HepG2 (cell line): ENCODE results near the gene KDM6B. TPM values are rescaled to one million over a fixed set of nuclear protein-coding genes. Genes with fewer than 3 reads are reported as not detected.

Experiments
- KDM4B ChIP-seq: sonication (generic); formaldehyde crosslinking; IDR thresholded peaks from 2 replicates; pipeline ENCODE4 v1.4.0; 2020; ENCODE audit warnings: missing genetic modification reagents
- MTF1 ChIP-seq: sonication (generic); formaldehyde crosslinking; IDR thresholded peaks from 2 replicates; pipeline ENCODE4 v1.5.0; 2020; ENCODE audit warnings: missing genetic modification reagents
- RFX3 ChIP-seq: IDR thresholded peaks from 2 replicates; pipeline ENCODE4 v1.6.1; 2016; ENCODE audit warnings: missing biosample characterization, missing genetic modification reagents
- TBL1XR1 ChIP-seq: fragments of 150-350 bp; IDR thresholded peaks from 2 replicates; pipeline ENCODE4 v1.6.1; 2014; ENCODE audit warnings: borderline replicate concordance, low read length; ENCODE audit not compliant: partially characterized antibody
- ZNF263 ChIP-seq: sonication (generic); formaldehyde crosslinking; IDR thresholded peaks from 2 replicates; pipeline ENCODE4 v1.4.0; 2020; ENCODE audit warnings: missing genetic modification reagents
- polyA plus RNA-seq, 8 experiments: library from polyadenylated mRNA; depleted of rRNA in 3 of 8; stranded (reverse) in 7 of 8; unstranded in 1 of 8; fragments of >200 nt; fragmentation: Illumina TruSeq in 4 of 8; extraction: Trizol in 4 of 8; gene quantifications; 2 replicates each; pipeline versions ENCODE4 v1.2.1 to v1.2.3, GENCODE V29; 2011 to 2016; ENCODE audit warnings: low read depth in 4 of 8, missing spikeins in 1 of 8, mixed read lengths in 1 of 8; ENCODE audit not compliant: insufficient read depth in 1 of 8
- total RNA-seq, 5 experiments: library from RNA; depleted of rRNA; stranded (reverse); fragments of >200 nt; fragmentation: Illumina TruSeq; extraction: Trizol; gene quantifications; 2 replicates each; pipeline ENCODE4 v1.2.3, GENCODE V29; 2016; ENCODE audit warnings: low read depth in 1 of 5
- TF ChIP-seq, protein P1 (sequence below): sonication (generic); formaldehyde crosslinking; IDR thresholded peaks from 2 replicates; pipeline ENCODE4 v1.5.0; 2020; ENCODE audit warnings: mild to moderate bottlenecking, missing genetic modification reagents, borderline replicate concordance
- TF ChIP-seq, protein P2 (sequence below): fragments of 450-650 bp; IDR thresholded peaks from 2 replicates; pipeline ENCODE4 v1.6.1; 2017
- TF ChIP-seq, protein P3 (sequence below): sonication (generic); formaldehyde crosslinking; IDR thresholded peaks from 2 replicates; pipeline ENCODE4 v1.8.0; 2022; ENCODE audit warnings: mild to moderate bottlenecking, missing genetic modification reagents, moderate library complexity

Gene KDM6B
- total and polyA plus RNA-seq, 2 of the 13 experiments (the other 11 are each of a cell fraction or from before 2014, with no cell fraction given), result 1.3 to 2.1 TPM

- TF ChIP-seq, protein P1, sequence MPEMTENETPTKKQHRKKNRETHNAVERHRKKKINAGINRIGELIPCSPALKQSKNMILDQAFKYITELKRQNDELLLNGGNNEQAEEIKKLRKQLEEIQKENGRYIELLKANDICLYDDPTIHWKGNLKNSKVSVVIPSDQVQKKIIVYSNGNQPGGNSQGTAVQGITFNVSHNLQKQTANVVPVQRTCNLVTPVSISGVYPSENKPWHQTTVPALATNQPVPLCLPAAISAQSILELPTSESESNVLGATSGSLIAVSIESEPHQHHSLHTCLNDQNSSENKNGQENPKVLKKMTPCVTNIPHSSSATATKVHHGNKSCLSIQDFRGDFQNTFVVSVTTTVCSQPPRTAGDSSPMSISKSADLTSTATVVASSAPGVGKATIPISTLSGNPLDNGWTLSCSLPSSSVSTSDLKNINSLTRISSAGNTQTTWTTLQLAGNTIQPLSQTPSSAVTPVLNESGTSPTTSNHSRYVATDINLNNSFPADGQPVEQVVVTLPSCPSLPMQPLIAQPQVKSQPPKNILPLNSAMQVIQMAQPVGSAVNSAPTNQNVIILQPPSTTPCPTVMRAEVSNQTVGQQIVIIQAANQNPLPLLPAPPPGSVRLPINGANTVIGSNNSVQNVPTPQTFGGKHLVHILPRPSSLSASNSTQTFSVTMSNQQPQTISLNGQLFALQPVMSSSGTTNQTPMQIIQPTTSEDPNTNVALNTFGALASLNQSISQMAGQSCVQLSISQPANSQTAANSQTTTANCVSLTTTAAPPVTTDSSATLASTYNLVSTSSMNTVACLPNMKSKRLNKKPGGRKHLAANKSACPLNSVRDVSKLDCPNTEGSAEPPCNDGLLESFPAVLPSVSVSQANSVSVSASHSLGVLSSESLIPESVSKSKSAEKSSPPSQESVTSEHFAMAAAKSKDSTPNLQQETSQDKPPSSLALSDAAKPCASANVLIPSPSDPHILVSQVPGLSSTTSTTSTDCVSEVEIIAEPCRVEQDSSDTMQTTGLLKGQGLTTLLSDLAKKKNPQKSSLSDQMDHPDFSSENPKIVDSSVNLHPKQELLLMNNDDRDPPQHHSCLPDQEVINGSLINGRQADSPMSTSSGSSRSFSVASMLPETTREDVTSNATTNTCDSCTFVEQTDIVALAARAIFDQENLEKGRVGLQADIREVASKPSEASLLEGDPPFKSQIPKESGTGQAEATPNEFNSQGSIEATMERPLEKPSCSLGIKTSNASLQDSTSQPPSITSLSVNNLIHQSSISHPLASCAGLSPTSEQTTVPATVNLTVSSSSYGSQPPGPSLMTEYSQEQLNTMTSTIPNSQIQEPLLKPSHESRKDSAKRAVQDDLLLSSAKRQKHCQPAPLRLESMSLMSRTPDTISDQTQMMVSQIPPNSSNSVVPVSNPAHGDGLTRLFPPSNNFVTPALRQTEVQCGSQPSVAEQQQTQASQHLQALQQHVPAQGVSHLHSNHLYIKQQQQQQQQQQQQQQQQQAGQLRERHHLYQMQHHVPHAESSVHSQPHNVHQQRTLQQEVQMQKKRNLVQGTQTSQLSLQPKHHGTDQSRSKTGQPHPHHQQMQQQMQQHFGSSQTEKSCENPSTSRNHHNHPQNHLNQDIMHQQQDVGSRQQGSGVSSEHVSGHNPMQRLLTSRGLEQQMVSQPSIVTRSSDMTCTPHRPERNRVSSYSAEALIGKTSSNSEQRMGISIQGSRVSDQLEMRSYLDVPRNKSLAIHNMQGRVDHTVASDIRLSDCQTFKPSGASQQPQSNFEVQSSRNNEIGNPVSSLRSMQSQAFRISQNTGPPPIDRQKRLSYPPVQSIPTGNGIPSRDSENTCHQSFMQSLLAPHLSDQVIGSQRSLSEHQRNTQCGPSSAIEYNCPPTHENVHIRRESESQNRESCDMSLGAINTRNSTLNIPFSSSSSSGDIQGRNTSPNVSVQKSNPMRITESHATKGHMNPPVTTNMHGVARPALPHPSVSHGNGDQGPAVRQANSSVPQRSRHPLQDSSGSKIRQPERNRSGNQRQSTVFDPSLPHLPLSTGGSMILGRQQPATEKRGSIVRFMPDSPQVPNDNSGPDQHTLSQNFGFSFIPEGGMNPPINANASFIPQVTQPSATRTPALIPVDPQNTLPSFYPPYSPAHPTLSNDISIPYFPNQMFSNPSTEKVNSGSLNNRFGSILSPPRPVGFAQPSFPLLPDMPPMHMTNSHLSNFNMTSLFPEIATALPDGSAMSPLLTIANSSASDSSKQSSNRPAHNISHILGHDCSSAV (CRISPR knock-in tag), result no peak
- TF ChIP-seq ZNF263 (no peak), MTF1 (no peak), RFX3 (no peak), KDM4B (no peak), TBL1XR1 (no peak)
- TF ChIP-seq, protein P2, sequence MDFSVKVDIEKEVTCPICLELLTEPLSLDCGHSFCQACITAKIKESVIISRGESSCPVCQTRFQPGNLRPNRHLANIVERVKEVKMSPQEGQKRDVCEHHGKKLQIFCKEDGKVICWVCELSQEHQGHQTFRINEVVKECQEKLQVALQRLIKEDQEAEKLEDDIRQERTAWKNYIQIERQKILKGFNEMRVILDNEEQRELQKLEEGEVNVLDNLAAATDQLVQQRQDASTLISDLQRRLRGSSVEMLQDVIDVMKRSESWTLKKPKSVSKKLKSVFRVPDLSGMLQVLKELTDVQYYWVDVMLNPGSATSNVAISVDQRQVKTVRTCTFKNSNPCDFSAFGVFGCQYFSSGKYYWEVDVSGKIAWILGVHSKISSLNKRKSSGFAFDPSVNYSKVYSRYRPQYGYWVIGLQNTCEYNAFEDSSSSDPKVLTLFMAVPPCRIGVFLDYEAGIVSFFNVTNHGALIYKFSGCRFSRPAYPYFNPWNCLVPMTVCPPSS, result no peak
- TF ChIP-seq, protein P3, sequence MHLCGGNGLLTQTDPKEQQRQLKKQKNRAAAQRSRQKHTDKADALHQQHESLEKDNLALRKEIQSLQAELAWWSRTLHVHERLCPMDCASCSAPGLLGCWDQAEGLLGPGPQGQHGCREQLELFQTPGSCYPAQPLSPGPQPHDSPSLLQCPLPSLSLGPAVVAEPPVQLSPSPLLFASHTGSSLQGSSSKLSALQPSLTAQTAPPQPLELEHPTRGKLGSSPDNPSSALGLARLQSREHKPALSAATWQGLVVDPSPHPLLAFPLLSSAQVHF (CRISPR knock-in tag), result no peak
These were observed 13.8 kb upstream of the KDM6B start (continued) for GRCh38 chr17:7820231-7820630.
